Glutamatergic neuron (in vitro differentiated cells): Measurements from ENCODE around the gene BIN1. TPM values are rescaled to one million over a fixed set of nuclear protein-coding genes. Genes with fewer than 3 reads are reported as not detected.

Experiments
- DNase-seq: peaks from one replicate; pipeline ENCODE4 v3.0.0; 2022
- H3K27ac Mint-ChIP-seq: one replicate; pipeline ENCODE4 v1.8.0; 2020; ENCODE audit warnings: mild to moderate bottlenecking, mixed read lengths, inconsistent platforms; ENCODE audit not compliant: unreplicated experiment
- H3K27me3 Mint-ChIP-seq: one replicate; pipeline ENCODE4 v1.8.0; 2020; ENCODE audit warnings: mild to moderate bottlenecking, moderate library complexity, mixed read lengths, inconsistent platforms; ENCODE audit not compliant: unreplicated experiment
- H3K36me3 Mint-ChIP-seq: one replicate; pipeline ENCODE4 v1.8.0; 2020; ENCODE audit warnings: mild to moderate bottlenecking, mixed read lengths, inconsistent platforms; ENCODE audit not compliant: unreplicated experiment
- H3K4me1 Mint-ChIP-seq: one replicate; pipeline ENCODE4 v1.8.0; 2020; ENCODE audit warnings: mild to moderate bottlenecking, low read depth, mixed read lengths, inconsistent platforms; ENCODE audit not compliant: unreplicated experiment
- H3K4me3 Mint-ChIP-seq: one replicate; pipeline ENCODE4 v1.8.0; 2020; ENCODE audit warnings: mild to moderate bottlenecking, mixed read lengths, inconsistent platforms; ENCODE audit not compliant: unreplicated experiment
- H3K9me3 Mint-ChIP-seq: one replicate; pipeline ENCODE4 v1.8.0; 2020; ENCODE audit warnings: mild to moderate bottlenecking, moderate library complexity, mixed read lengths, inconsistent platforms; ENCODE audit not compliant: unreplicated experiment
- total RNA-seq: library from RNA; stranded (reverse); fragmentation: NEBNext Ultra II Directional; extraction: Animal tissue kit (Norgen Biotek cat#: 25700); gene quantifications from one replicate; pipeline ENCODE4 v1.2.1, GENCODE V29; 2021; ENCODE audit not compliant: unreplicated experiment
- TF ChIP-seq, protein P1 (sequence below): fragments of 200-600 bp; sonication (generic); IDR thresholded peaks from one replicate; pipeline ENCODE4 v1.5.0; 2021; ENCODE audit not compliant: partially characterized antibody, unreplicated experiment

The BIN1 gene
- total RNA-seq, 1 donor from 2014 or later: 176 TPM

DNA sequence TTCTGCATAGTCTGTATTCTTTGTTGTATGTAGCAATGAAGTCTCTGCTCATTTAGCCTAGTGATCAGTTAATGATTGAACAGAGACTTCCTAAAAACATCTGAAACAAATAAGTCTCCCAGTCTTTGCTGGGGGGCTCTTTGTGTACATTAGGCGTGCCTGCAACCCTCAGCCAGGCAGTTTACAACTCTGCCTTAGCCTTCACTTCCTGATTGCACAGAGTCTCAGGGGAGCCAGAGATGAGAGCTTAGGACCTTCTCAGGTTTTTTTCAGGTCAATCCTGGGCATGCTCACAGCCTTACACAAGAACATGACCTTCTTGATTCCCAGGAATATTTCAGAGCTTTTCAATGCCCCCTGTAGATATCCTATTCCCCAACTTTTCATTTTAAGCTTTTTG, 44.0 kb upstream of the BIN1 start:
- Mint-ChIP-seq H3K4me3 (no peak overlapping the region), H3K4me1 (no peaks in the 10 kb centered on the region), H3K36me3 (peaks cover 8% of the 10 kb centered on the region), H3K27ac (no peak overlapping the region), H3K27me3 (peaks cover 3% of the 10 kb centered on the region), H3K9me3 (no peaks in the 10 kb centered on the region)
- TF ChIP-seq, protein P1, sequence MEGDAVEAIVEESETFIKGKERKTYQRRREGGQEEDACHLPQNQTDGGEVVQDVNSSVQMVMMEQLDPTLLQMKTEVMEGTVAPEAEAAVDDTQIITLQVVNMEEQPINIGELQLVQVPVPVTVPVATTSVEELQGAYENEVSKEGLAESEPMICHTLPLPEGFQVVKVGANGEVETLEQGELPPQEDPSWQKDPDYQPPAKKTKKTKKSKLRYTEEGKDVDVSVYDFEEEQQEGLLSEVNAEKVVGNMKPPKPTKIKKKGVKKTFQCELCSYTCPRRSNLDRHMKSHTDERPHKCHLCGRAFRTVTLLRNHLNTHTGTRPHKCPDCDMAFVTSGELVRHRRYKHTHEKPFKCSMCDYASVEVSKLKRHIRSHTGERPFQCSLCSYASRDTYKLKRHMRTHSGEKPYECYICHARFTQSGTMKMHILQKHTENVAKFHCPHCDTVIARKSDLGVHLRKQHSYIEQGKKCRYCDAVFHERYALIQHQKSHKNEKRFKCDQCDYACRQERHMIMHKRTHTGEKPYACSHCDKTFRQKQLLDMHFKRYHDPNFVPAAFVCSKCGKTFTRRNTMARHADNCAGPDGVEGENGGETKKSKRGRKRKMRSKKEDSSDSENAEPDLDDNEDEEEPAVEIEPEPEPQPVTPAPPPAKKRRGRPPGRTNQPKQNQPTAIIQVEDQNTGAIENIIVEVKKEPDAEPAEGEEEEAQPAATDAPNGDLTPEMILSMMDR: no peak
- no peak for DNase-seq

DNA sequence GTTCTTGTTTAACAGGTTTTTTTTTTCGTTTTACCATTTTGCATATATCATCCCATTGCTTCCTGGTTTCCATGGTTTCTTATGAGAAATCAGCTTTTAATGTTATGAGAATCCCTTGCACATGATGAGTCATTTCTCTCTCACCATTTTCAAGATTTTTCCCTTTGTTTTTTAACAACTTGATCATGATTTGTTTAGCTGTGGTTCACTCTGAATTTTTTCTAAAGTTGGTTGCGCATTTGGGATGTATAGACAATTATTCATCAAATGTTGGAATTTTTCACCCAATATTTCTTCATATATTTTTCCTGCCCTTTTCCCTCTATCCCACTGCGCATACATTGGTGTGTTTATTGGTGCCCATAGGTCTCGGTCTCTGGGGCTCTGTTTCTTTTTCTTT, 42.4 kb upstream of the BIN1 start:
- Mint-ChIP-seq H3K4me1 (no peaks in the 10 kb centered on the region), H3K36me3 (peaks cover 8% of the 10 kb centered on the region), H3K27ac (no peak overlapping the region), H3K27me3 (peaks cover 3% of the 10 kb centered on the region), H3K4me3 (no peak overlapping the region), H3K9me3 (no peaks in the 10 kb centered on the region)
- TF ChIP-seq, protein P1: no peak
- no peak for DNase-seq

DNA sequence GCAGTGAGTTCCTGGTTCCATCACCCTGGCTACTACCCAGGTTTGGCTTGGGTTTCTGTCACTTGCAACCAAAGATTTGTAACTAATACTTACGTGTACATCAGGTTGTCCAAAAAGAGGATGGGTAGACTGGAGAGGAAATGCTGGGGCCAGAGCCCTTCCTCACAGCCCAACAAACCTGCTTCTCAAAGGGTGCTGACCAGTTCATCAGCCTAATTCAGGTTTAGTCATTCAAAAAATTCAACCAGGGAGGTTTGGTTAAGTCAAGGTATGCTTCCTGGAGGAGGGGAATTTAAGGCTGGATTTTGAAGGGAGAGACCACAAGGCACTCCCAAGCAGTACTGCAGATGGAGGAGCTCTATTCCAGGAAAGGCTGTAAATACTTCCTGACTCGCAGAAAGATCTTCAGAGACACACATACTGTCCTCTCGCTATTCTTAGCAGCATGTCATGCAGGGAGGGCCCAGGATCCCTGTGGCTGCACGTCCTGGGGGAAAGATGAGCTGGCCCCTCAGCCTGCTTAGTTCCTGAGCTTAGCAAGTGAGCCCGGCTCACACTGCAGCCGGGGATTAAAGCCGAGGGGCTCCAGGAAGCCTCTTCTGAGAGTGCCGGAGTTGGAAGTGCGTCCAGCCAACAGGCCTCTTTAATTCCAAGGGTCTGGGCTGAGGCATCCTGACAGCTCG, 40.0 kb upstream of the BIN1 start:
- DNase-seq: no peak
- H3K4me1 Mint-ChIP-seq: no peaks in the 10 kb centered on the region

DNA sequence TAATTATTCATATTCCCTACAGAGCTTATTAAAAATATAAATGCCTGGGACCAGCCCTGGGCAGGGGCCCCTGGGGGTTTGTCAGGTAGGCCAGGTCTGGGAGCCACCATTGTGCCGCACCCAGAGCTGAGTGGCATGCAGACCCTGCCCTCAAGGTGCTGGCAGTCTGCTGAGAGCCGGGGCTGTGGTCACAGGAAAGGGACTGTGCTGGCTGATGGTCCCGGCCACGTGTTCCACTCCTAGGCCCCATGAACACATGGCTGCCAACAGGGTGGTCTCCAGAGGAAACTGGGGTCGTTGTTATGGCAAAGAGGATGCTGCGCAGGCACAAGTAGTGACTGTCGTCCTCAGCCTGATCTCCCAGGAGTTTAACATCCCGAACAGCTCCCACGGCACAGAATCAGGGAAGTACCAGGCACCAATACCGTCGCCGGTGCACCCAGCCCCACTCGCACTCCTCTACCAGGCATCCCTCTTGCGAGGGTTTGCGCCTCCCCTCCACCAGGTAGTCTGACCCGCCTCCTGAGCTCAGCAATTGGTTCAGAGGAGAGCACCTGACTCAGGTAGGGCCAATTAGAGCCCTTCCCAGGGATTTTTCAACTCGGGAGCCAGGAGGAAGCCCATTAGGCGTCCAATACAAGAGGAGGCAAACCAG, 39.2 kb upstream of the BIN1 start:
- H3K27me3 Mint-ChIP-seq: peaks cover 3% of the 10 kb centered on the region
- no peaks in the 10 kb centered on the region for H3K4me1 Mint-ChIP-seq
- peaks cover 5% of the 10 kb centered on the region for H3K36me3 Mint-ChIP-seq
- H3K27ac Mint-ChIP-seq: no peak overlapping the region
- DNase-seq: no peak
- TF ChIP-seq, protein P1: no peak
- no peak overlapping the region for H3K4me3 Mint-ChIP-seq
- H3K9me3 Mint-ChIP-seq: no peaks in the 10 kb centered on the region

More for the DNA sequence above, 40.0 kb upstream of the BIN1 start:
- TF ChIP-seq, protein P1: no peak
- Mint-ChIP-seq H3K36me3 (peaks cover 8% of the 10 kb centered on the region), H3K27me3 (peaks cover 3% of the 10 kb centered on the region), H3K27ac (no peak overlapping the region), H3K4me3 (no peak overlapping the region), H3K9me3 (no peaks in the 10 kb centered on the region)

DNA sequence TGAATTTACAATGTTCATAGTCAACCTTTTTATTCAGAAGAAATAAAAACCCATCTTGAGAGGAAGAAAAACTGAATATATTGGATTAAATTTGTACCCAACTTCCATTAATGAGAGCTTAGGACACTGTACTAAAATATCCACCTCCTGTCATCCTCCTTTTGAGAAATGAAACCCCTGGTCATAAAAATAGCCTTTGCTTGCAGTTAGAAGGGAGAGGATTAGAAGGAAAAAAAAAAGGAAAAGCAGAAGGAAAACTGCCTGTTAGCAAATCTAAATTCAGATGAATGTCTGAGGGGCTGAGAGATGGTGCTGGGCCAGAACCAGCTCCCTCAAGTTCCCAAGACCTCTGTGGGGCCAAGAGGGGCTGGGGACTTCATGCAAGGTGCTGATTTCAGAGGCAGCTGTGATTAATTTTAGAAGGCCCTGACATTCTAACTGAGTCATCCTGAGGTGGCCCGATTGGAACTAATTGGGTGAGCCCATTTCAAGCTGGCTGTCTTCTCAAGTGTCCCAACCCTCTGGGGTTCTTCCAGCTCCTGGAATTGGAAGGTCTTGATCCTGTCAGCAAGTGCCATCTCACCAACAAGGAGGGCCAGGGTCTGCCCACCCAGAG, 38.4 kb upstream of the BIN1 start:
- no peak overlapping the region for H3K27ac Mint-ChIP-seq
- TF ChIP-seq, protein P1: no peak
- H3K27me3 Mint-ChIP-seq: peaks cover 3% of the 10 kb centered on the region
- no peak for DNase-seq
- H3K9me3 Mint-ChIP-seq: no peaks in the 10 kb centered on the region
- H3K4me3 Mint-ChIP-seq: no peak overlapping the region
- H3K36me3 Mint-ChIP-seq: peaks cover 3% of the 10 kb centered on the region
- H3K4me1 Mint-ChIP-seq: no peaks in the 10 kb centered on the region
